Measurements from ENCODE around the gene HPN.

DNA sequence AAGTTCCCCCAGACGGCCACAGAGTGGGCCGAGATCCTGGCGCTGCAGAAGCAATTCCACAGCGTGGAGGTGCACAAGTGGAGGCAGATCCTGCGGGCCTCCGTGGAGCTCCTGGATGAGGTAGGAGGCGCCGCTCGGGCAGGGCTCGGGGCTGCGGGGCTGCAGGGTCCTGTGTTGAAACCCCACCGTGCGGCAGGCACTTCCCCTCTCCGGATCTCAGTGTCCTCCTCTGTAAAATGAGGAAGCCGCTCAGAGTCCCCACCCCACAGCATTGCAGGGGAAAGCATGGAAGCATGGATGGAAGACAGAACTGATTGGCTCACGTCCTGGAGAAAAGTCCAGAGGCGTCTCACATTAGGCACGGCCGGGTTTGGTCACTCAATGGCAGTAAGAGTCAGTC is 18.1 kb upstream of the HPN start:
- TF ChIP-seq, protein P1, sequence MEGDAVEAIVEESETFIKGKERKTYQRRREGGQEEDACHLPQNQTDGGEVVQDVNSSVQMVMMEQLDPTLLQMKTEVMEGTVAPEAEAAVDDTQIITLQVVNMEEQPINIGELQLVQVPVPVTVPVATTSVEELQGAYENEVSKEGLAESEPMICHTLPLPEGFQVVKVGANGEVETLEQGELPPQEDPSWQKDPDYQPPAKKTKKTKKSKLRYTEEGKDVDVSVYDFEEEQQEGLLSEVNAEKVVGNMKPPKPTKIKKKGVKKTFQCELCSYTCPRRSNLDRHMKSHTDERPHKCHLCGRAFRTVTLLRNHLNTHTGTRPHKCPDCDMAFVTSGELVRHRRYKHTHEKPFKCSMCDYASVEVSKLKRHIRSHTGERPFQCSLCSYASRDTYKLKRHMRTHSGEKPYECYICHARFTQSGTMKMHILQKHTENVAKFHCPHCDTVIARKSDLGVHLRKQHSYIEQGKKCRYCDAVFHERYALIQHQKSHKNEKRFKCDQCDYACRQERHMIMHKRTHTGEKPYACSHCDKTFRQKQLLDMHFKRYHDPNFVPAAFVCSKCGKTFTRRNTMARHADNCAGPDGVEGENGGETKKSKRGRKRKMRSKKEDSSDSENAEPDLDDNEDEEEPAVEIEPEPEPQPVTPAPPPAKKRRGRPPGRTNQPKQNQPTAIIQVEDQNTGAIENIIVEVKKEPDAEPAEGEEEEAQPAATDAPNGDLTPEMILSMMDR (conservative IDR thresholded peaks at IDR 0.05) = no peak
- no peak for TF ChIP-seq ZFX (IDR thresholded peaks at IDR 0.05)

Measured in C4-2B (cell line).